GM18868 (cell line): ENCODE data around the gene AFAP1L2.
"Not testable (repeated sequence)": the region's sequence is repeated elsewhere in the genome, so short reads cannot be mapped to it uniquely, and the experiment has no call there.

Source experiments
- ATAC-seq: cut with Tn5 transposase; IDR thresholded peaks from one replicate; pipeline ENCODE4 v1.9.1; 2021; ENCODE audit warnings: mild to moderate bottlenecking, moderate library complexity; ENCODE audit not compliant: unreplicated experiment

Gene AFAP1L2

GRCh38 chr10:114364726-114365125 lies 39.6 kb downstream of the AFAP1L2 start:
- no peak for ATAC-seq

- no peak for ATAC-seq
These were observed 40.4 kb downstream of the AFAP1L2 start for GRCh38 chr10:114363745-114364454.

- ATAC-seq, result no peak
These were observed 41.4 kb downstream of the AFAP1L2 start for GRCh38 chr10:114362826-114363355.

GRCh38 chr10:114359953-114360345 lies 44.4 kb downstream of the AFAP1L2 start:
- no peak for ATAC-seq

- ATAC-seq, result no peak
These were observed 45.0 kb downstream of the AFAP1L2 start for GRCh38 chr10:114359041-114359952.

GRCh38 chr10:114357515-114357996 lies 46.7 kb downstream of the AFAP1L2 start:
- no peak for ATAC-seq

GRCh38 chr10:114356751-114357514 lies 47.4 kb downstream of the AFAP1L2 start:
- ATAC-seq, result no peak

GRCh38 chr10:114356126-114356525 lies 48.2 kb downstream of the AFAP1L2 start:
- ATAC-seq, result no peak

GRCh38 chr10:114353383-114353782 lies 50.9 kb downstream of the AFAP1L2 start:
- ATAC-seq, result no peak

GRCh38 chr10:114352653-114353298 lies 51.5 kb downstream of the AFAP1L2 start:
- ATAC-seq, result no peak

- no peak for ATAC-seq
These were observed 53.6 kb downstream of the AFAP1L2 start for GRCh38 chr10:114350751-114351150.

GRCh38 chr10:114349522-114350215 lies 54.6 kb downstream of the AFAP1L2 start:
- no peak for ATAC-seq

GRCh38 chr10:114349071-114349470 lies 55.2 kb downstream of the AFAP1L2 start:
- not testable (repeated sequence) for ATAC-seq

GRCh38 chr10:114347791-114348190 lies 56.5 kb downstream of the AFAP1L2 start:
- ATAC-seq, result no peak

GRCh38 chr10:114347241-114347640 lies 57.1 kb downstream of the AFAP1L2 start:
- no peak for ATAC-seq

GRCh38 chr10:114346176-114347031 lies 57.9 kb downstream of the AFAP1L2 start:
- no peak for ATAC-seq

- no peak for ATAC-seq
These were observed 58.6 kb downstream of the AFAP1L2 start for GRCh38 chr10:114345701-114346100.

GRCh38 chr10:114343623-114344505 lies 60.4 kb downstream of the AFAP1L2 start:
- no peak for ATAC-seq
